DOHH2 (cell line): ENCODE data around the gene ELOVL2.

Experiments used
- CTCF ChIP-seq: fragments of 200-600 bp; sonication (generic); IDR thresholded peaks from one replicate; pipeline ENCODE4 v1.5.1; 2014; ENCODE audit warnings: antibody characterized with exemption, mild to moderate bottlenecking, low read depth, low read length; ENCODE audit not compliant: poor library complexity, severe bottlenecking
- EZH2phosphoT487 ChIP-seq: fragments of 200-600 bp; sonication (generic); IDR thresholded peaks from 2 replicates; pipeline ENCODE4 v1.6.1; 2017; ENCODE audit warnings: borderline replicate concordance, mild to moderate bottlenecking, antibody characterized with exemption, low read length, moderate library complexity, mixed read lengths

- TF ChIP-seq CTCF (no peak), EZH2phosphoT487 (no peak)
Observed at GRCh38 chr6:11089695-11090094, 45.6 kb upstream of the ELOVL2 start.
